Measurements from ENCODE around the gene IQSEC3. TPM values are rescaled to one million over a fixed set of nuclear protein-coding genes. Genes with fewer than 3 reads are reported as not detected.
A peak's percentile ranks its signal among the peaks of the same experiment; 100 is the strongest.

The IQSEC3 gene
- total and polyA plus RNA-seq, 7 experiments from 2014 or later: 0.36 to 5.5 (median 1.7) TPM; not detected in 1

- CTCF ChIA-PET: no interaction called here
- H3K9me3 ChIP-seq (ENCODE audit: control insufficient read depth in 2 of 3, low read length in 3 of 3): no peaks in the 10 kb centered on the region
- DNase-seq: no peak
- Mint-ChIP-seq H3K4me3 (no peak overlapping the region), H3K27me3 (peaks cover 0 to 5% (median 0%) of the 10 kb centered on the region in 5 donors), H3K27ac (peak overlapping the region in 1 of 9 donors; percentile 32), H3K4me1 (peaks cover 0 to 3% (median 0%) of the 10 kb centered on the region in 7 donors), H3K9me3 (no peaks in the 10 kb centered on the region), H3K36me3 (no peaks in the 10 kb centered on the region)
- POLR2A ChIA-PET: no interaction called here
- no peak for ATAC-seq
- no peaks in the 10 kb centered on the region for H3K36me3 ChIP-seq (ENCODE audit: control insufficient read depth in 2 of 3, insufficient read depth in 3 of 3, low read length in 3 of 3)
- intact Hi-C loops (cut with micrococcal nuclease): no loop called here
- H3K4me3 ChIP-seq (ENCODE audit: low read length): no peak overlapping the region
- H3K4me1 ChIP-seq (ENCODE audit: control insufficient read depth in 2 of 2, insufficient read depth in 2 of 2, low read length in 2 of 2): no peaks in the 10 kb centered on the region
- H3K27me3 ChIP-seq (ENCODE audit: control insufficient read depth in 2 of 2, insufficient read depth in 2 of 2, low read length in 2 of 2): no peaks in the 10 kb centered on the region
- H3K27ac ChIP-seq (ENCODE audit: low read depth, low read length): no peak overlapping the region
Measured at GRCh38 chr12:159156-159782, 92.7 kb downstream of the IQSEC3 start.

- Histone ChIP-seq H3K27ac (ENCODE audit: low read depth, low read length) (no peak overlapping the region), H3K4me3 (ENCODE audit: low read length) (no peak overlapping the region), H3K9me3 (ENCODE audit: control insufficient read depth in 2 of 3, low read length in 3 of 3) (no peaks in the 10 kb centered on the region), H3K4me1 (ENCODE audit: control insufficient read depth in 2 of 2, insufficient read depth in 2 of 2, low read length in 2 of 2) (no peaks in the 10 kb centered on the region), H3K27me3 (ENCODE audit: control insufficient read depth in 2 of 2, insufficient read depth in 2 of 2, low read length in 2 of 2) (no peaks in the 10 kb centered on the region), H3K36me3 (ENCODE audit: control insufficient read depth in 2 of 3, insufficient read depth in 3 of 3, low read length in 3 of 3) (no peaks in the 10 kb centered on the region)
- ATAC-seq (no peak), DNase-seq (no peak)
- Mint-ChIP-seq H3K27ac (no peak overlapping the region), H3K4me3 (no peak overlapping the region), H3K9me3 (no peaks in the 10 kb centered on the region), H3K4me1 (no peaks in the 10 kb centered on the region), H3K36me3 (peaks cover 0 to 3% (median 0%) of the 10 kb centered on the region in 5 donors), H3K27me3 (no peaks in the 10 kb centered on the region)
- intact Hi-C loops (cut with micrococcal nuclease): no loop called here
- POLR2A ChIA-PET: no interaction called here
- CTCF ChIA-PET: no interaction called here
Measured at GRCh38 chr12:160858-161257, 94.3 kb downstream of the IQSEC3 start.

GRCh38 chr12:161823-162222, 95.3 kb downstream of the IQSEC3 start:
- no peak for DNase-seq
- intact Hi-C loops (cut with micrococcal nuclease): no loop called here
- H3K4me1 Mint-ChIP-seq: peaks cover 0 to 5% (median 0%) of the 10 kb centered on the region in 7 donors
- peaks cover 0 to 4% (median 0%) of the 10 kb centered on the region in 5 donors for H3K27me3 Mint-ChIP-seq
- no peaks in the 10 kb centered on the region for H3K27me3 ChIP-seq (ENCODE audit: control insufficient read depth in 2 of 2, insufficient read depth in 2 of 2, low read length in 2 of 2)
- H3K4me1 ChIP-seq (ENCODE audit: control insufficient read depth in 2 of 2, insufficient read depth in 2 of 2, low read length in 2 of 2): no peaks in the 10 kb centered on the region
- no peak overlapping the region for H3K27ac ChIP-seq (ENCODE audit: low read depth, low read length)
- no peaks in the 10 kb centered on the region for H3K36me3 ChIP-seq (ENCODE audit: control insufficient read depth in 2 of 3, insufficient read depth in 3 of 3, low read length in 3 of 3)
- no peak overlapping the region for H3K4me3 ChIP-seq (ENCODE audit: low read length)
- no peaks in the 10 kb centered on the region for H3K9me3 Mint-ChIP-seq
- ATAC-seq: no peak
- H3K9me3 ChIP-seq (ENCODE audit: control insufficient read depth in 2 of 3, low read length in 3 of 3): no peaks in the 10 kb centered on the region
- ChIA-PET CTCF (no interaction called here), POLR2A (no interaction called here)
- peaks cover 0 to 3% (median 0%) of the 10 kb centered on the region in 5 donors for H3K36me3 Mint-ChIP-seq
- H3K27ac Mint-ChIP-seq: no peak overlapping the region
- H3K4me3 Mint-ChIP-seq: no peak overlapping the region

- intact Hi-C loops (cut with micrococcal nuclease): no loop called here
- H3K27me3 Mint-ChIP-seq: peaks cover 0 to 5% (median 3%) of the 10 kb centered on the region in 5 donors
- CTCF ChIA-PET: no interaction called here
Measured at GRCh38 chr12:162467-163307, 96.1 kb downstream of the IQSEC3 start.

GRCh38 chr12:163406-163986, 96.9 kb downstream of the IQSEC3 start:
- Mint-ChIP-seq H3K27me3 (peaks cover 0 to 5% (median 4%) of the 10 kb centered on the region in 5 donors), H3K27ac (no peak overlapping the region), H3K36me3 (peaks cover 0 to 3% (median 0%) of the 10 kb centered on the region in 5 donors), H3K4me1 (peaks cover 0 to 9% (median 0%) of the 10 kb centered on the region in 7 donors), H3K4me3 (no peak overlapping the region), H3K9me3 (no peaks in the 10 kb centered on the region)
- no peak overlapping the region for H3K27ac ChIP-seq (ENCODE audit: low read depth, low read length)
- H3K27me3 ChIP-seq (ENCODE audit: control insufficient read depth in 2 of 2, insufficient read depth in 2 of 2, low read length in 2 of 2): no peaks in the 10 kb centered on the region
- no peaks in the 10 kb centered on the region for H3K9me3 ChIP-seq (ENCODE audit: control insufficient read depth in 2 of 3, low read length in 3 of 3)
- no peak for DNase-seq
- intact Hi-C loops (cut with micrococcal nuclease): no loop called here
- no peak overlapping the region for H3K4me3 ChIP-seq (ENCODE audit: low read length)
- no peaks in the 10 kb centered on the region for H3K4me1 ChIP-seq (ENCODE audit: control insufficient read depth in 2 of 2, insufficient read depth in 2 of 2, low read length in 2 of 2)
- H3K36me3 ChIP-seq (ENCODE audit: control insufficient read depth in 2 of 3, insufficient read depth in 3 of 3, low read length in 3 of 3): no peaks in the 10 kb centered on the region
- CTCF ChIA-PET: no interaction called here
- POLR2A ChIA-PET: no interaction called here
- ATAC-seq: no peak

More at GRCh38 chr12:162467-163307, 96.1 kb downstream of the IQSEC3 start:
- H3K4me1 ChIP-seq (ENCODE audit: control insufficient read depth in 2 of 2, insufficient read depth in 2 of 2, low read length in 2 of 2): no peaks in the 10 kb centered on the region
- H3K27me3 ChIP-seq (ENCODE audit: control insufficient read depth in 2 of 2, insufficient read depth in 2 of 2, low read length in 2 of 2): no peaks in the 10 kb centered on the region
- Mint-ChIP-seq H3K27ac (no peak overlapping the region), H3K36me3 (peaks cover 0 to 3% (median 0%) of the 10 kb centered on the region in 5 donors), H3K9me3 (no peaks in the 10 kb centered on the region), H3K4me3 (no peak overlapping the region), H3K4me1 (peaks cover 0 to 7% (median 0%) of the 10 kb centered on the region in 7 donors)
- H3K36me3 ChIP-seq (ENCODE audit: control insufficient read depth in 2 of 3, insufficient read depth in 3 of 3, low read length in 3 of 3): no peaks in the 10 kb centered on the region
- H3K4me3 ChIP-seq (ENCODE audit: low read length): no peak overlapping the region
- POLR2A ChIA-PET: no interaction called here
- no peak overlapping the region for H3K27ac ChIP-seq (ENCODE audit: low read depth, low read length)
- DNase-seq (no peak), ATAC-seq (no peak)
- H3K9me3 ChIP-seq (ENCODE audit: control insufficient read depth in 2 of 3, low read length in 3 of 3): no peaks in the 10 kb centered on the region

GRCh38 chr12:164207-164606, 97.6 kb downstream of the IQSEC3 start:
- Histone ChIP-seq H3K4me1 (ENCODE audit: control insufficient read depth in 2 of 2, insufficient read depth in 2 of 2, low read length in 2 of 2) (no peaks in the 10 kb centered on the region), H3K9me3 (ENCODE audit: control insufficient read depth in 2 of 3, low read length in 3 of 3) (no peaks in the 10 kb centered on the region), H3K27me3 (ENCODE audit: control insufficient read depth in 2 of 2, insufficient read depth in 2 of 2, low read length in 2 of 2) (no peaks in the 10 kb centered on the region), H3K4me3 (ENCODE audit: low read length) (no peak overlapping the region), H3K36me3 (ENCODE audit: control insufficient read depth in 2 of 3, insufficient read depth in 3 of 3, low read length in 3 of 3) (no peaks in the 10 kb centered on the region), H3K27ac (ENCODE audit: low read depth, low read length) (no peak overlapping the region)
- Mint-ChIP-seq H3K4me3 (no peak overlapping the region), H3K27ac (peak overlapping the region in 1 of 9 donors; percentile 11), H3K36me3 (peaks cover 0 to 3% (median 0%) of the 10 kb centered on the region in 5 donors), H3K9me3 (no peaks in the 10 kb centered on the region), H3K27me3 (peaks cover 0 to 5% (median 4%) of the 10 kb centered on the region in 5 donors), H3K4me1 (peaks cover 2 to 16% (median 7%) of the 10 kb centered on the region in 7 donors)
- POLR2A ChIA-PET: no interaction called here
- ATAC-seq: no peak
- CTCF ChIA-PET: no interaction called here
- DNase-seq: no peak
- intact Hi-C loops (cut with micrococcal nuclease): no loop called here

All from naive thymus-derived CD4-positive, alpha-beta T cell (primary cell).